Measurements from ENCODE around the gene GOLGA6L22. TPM values are rescaled to one million over a fixed set of nuclear protein-coding genes. Genes with fewer than 3 reads are reported as not detected.
"Not testable (repeated sequence)": the region's sequence is repeated elsewhere in the genome, so short reads cannot be mapped to it uniquely, and the experiment has no call there.

The GOLGA6L22 gene
- total RNA-seq, 1 donor from 2014 or later = not detected

GRCh38 chr15:22516140-22516539 lies 57.4 kb downstream of the GOLGA6L22 start:
- H3K27ac Mint-ChIP-seq (ENCODE audit: unreplicated experiment); H3K9me3 Mint-ChIP-seq; H3K27me3 Mint-ChIP-seq (ENCODE audit: low read depth); H3K4me3 Mint-ChIP-seq; H3K36me3 Mint-ChIP-seq (ENCODE audit: low read depth); DNase-seq (ENCODE audit: low read depth, low spot score); H3K4me1 Mint-ChIP-seq: not testable (repeated sequence)
